ENCODE results near the gene PTH1R. TPM values are rescaled to one million over a fixed set of nuclear protein-coding genes. Genes with fewer than 3 reads are reported as not detected.

PTH1R gene
- polyA plus RNA-seq, 1 donor (not counting 4 experiments of a cell fraction or from before 2014, with no cell fraction given): not detected

- no peaks in the 10 kb centered on the region for H4K20me1 ChIP-seq (ENCODE audit: control insufficient read depth, extremely low read depth, insufficient read depth, low read length)
- no peak overlapping the region for H3K27ac ChIP-seq (ENCODE audit: control insufficient read depth, insufficient read depth, low read length)
- no peak for DNase-seq (ENCODE audit: low read depth, low spot score)
- H3K36me3 ChIP-seq (ENCODE audit: control insufficient read depth in 2 of 2, extremely low read depth in 1 of 2, insufficient read depth in 2 of 2, low read length in 2 of 2): no peaks in the 10 kb centered on the region
- no peak for FAIRE-seq
- H3K27me3 ChIP-seq (ENCODE audit: control insufficient read depth, extremely low read depth, insufficient read depth, low read length): peaks cover 59% of the 10 kb centered on the region
- no peaks in the 10 kb centered on the region for H3K79me2 ChIP-seq (ENCODE audit: control insufficient read depth, insufficient read depth, low read length)
- peak overlapping the region; percentile 66 for H3K4me2 ChIP-seq (ENCODE audit: control insufficient read depth, extremely low read depth, insufficient read depth, low read depth, low read length)
- peak; percentile 66 for TF ChIP-seq EZH2 (IDR thresholded peaks at IDR 0.05; ENCODE audit: low read length)
- TF ChIP-seq CTCF (optimal IDR thresholded peaks at IDR 0.05 in 1 of 3, IDR thresholded peaks at IDR 0.05 in 1 of 3, conservative IDR thresholded peaks at IDR 0.05 in 1 of 3; ENCODE audit: extremely low read depth in 1 of 3, insufficient read depth in 2 of 3, low read length in 3 of 3): no peak
- peak overlapping the region in 1 of 3 experiments; percentile 60 for H3K4me3 ChIP-seq (ENCODE audit: control insufficient read depth in 2 of 3, extremely low read depth in 1 of 3, insufficient read depth in 2 of 3, low read depth in 1 of 3, low read length in 3 of 3)
- H2AFZ ChIP-seq (ENCODE audit: control insufficient read depth, low read length): no peak overlapping the region
- dilution Hi-C loops (cut with MboI; ENCODE audit: extremely low pct_ligation_motif_present, low sequenced_read_pairs): no loop called here
- H3K9ac ChIP-seq (ENCODE audit: control insufficient read depth, extremely low read depth, insufficient read depth, low read length): no peak overlapping the region
- no peaks in the 10 kb centered on the region for H3K4me1 ChIP-seq (ENCODE audit: control insufficient read depth, extremely low read depth, insufficient read depth, low read length)
- H3K9me1 ChIP-seq (ENCODE audit: control insufficient read depth, extremely low read depth, insufficient read depth, low read length): no peaks in the 10 kb centered on the region
- H3K9me3 ChIP-seq (ENCODE audit: control insufficient read depth, low read depth, low read length): no peaks in the 10 kb centered on the region
Measured at GRCh38 chr3:46881596-46882376, 4.3 kb downstream of the PTH1R start.

- H3K9ac ChIP-seq (ENCODE audit: control insufficient read depth, extremely low read depth, insufficient read depth, low read length): no peak overlapping the region
- peak overlapping the region; percentile 7 to 65 (median 60) for H3K4me3 ChIP-seq (ENCODE audit: control insufficient read depth in 2 of 3, extremely low read depth in 1 of 3, insufficient read depth in 2 of 3, low read depth in 1 of 3, low read length in 3 of 3)
- no peaks in the 10 kb centered on the region for H3K4me1 ChIP-seq (ENCODE audit: control insufficient read depth, extremely low read depth, insufficient read depth, low read length)
- peak overlapping the region; percentile 26 for H2AFZ ChIP-seq (ENCODE audit: control insufficient read depth, low read length)
- H3K9me1 ChIP-seq (ENCODE audit: control insufficient read depth, extremely low read depth, insufficient read depth, low read length): no peaks in the 10 kb centered on the region
- TF ChIP-seq CTCF (optimal IDR thresholded peaks at IDR 0.05 in 1 of 3, IDR thresholded peaks at IDR 0.05 in 1 of 3, conservative IDR thresholded peaks at IDR 0.05 in 1 of 3; ENCODE audit: extremely low read depth in 1 of 3, insufficient read depth in 2 of 3, low read length in 3 of 3) (no peak), EZH2 (IDR thresholded peaks at IDR 0.05; ENCODE audit: low read length) (peak; percentile 100)
- H3K9me3 ChIP-seq (ENCODE audit: control insufficient read depth, low read depth, low read length): no peaks in the 10 kb centered on the region
- FAIRE-seq (no peak), DNase-seq (ENCODE audit: low read depth, low spot score) (no peak)
- H3K27me3 ChIP-seq (ENCODE audit: control insufficient read depth, extremely low read depth, insufficient read depth, low read length): peaks cover 59% of the 10 kb centered on the region
- dilution Hi-C loops (cut with MboI; ENCODE audit: extremely low pct_ligation_motif_present, low sequenced_read_pairs): no loop called here
- H3K79me2 ChIP-seq (ENCODE audit: control insufficient read depth, insufficient read depth, low read length): no peaks in the 10 kb centered on the region
- peak overlapping the region; percentile 66 for H3K4me2 ChIP-seq (ENCODE audit: control insufficient read depth, extremely low read depth, insufficient read depth, low read depth, low read length)
- H3K27ac ChIP-seq (ENCODE audit: control insufficient read depth, insufficient read depth, low read length): no peak overlapping the region
- no peaks in the 10 kb centered on the region for H3K36me3 ChIP-seq (ENCODE audit: control insufficient read depth in 2 of 2, extremely low read depth in 1 of 2, insufficient read depth in 2 of 2, low read length in 2 of 2)
- no peaks in the 10 kb centered on the region for H4K20me1 ChIP-seq (ENCODE audit: control insufficient read depth, extremely low read depth, insufficient read depth, low read length)
Measured at GRCh38 chr3:46882377-46883053, 5.0 kb downstream of the PTH1R start.
